SU-DHL-6 (cell line): ENCODE measurements around the gene BUD23.

Source experiments
- H2AFZ ChIP-seq: fragments of 200-600 bp; sonication (generic); 2 replicates; pipeline ENCODE4 v1.6.1; 2014; ENCODE audit warnings: low read depth, mild to moderate bottlenecking, moderate library complexity, mixed read lengths, antibody characterized with exemption, low read length; ENCODE audit not compliant: severe bottlenecking
- H3F3A ChIP-seq: fragments of 200-600 bp; shearing (Covaris generic); 2 replicates; pipeline ENCODE4 v1.6.0; 2016; ENCODE audit warnings: antibody characterized with exemption, mild to moderate bottlenecking; ENCODE audit not compliant: insufficient read depth
- H3K27ac ChIP-seq: fragments of 200-600 bp; sonication (generic); 2 replicates; pipeline ENCODE4 v1.5.1; 2016; ENCODE audit warnings: low read depth, mild to moderate bottlenecking, low read length, moderate library complexity, mixed read lengths
- H3K27me3 ChIP-seq: fragments of 200-600 bp; sonication (generic), shearing (Covaris generic); 2 replicates; pipeline ENCODE4 v1.6.0; 2014; ENCODE audit warnings: mild to moderate bottlenecking, low read length
- H3K36me3 ChIP-seq: fragments of 200-600 bp; sonication (generic); 2 replicates; pipeline ENCODE4 v1.6.1; 2014; ENCODE audit warnings: mild to moderate bottlenecking, low read length, mixed read lengths
- H3K4me2 ChIP-seq: fragments of 300-600, 200-600 bp; shearing (Covaris generic), sonication (generic); 2 replicates; pipeline ENCODE4 v1.6.0; 2014; ENCODE audit warnings: low read length, low read depth, mild to moderate bottlenecking; ENCODE audit not compliant: poor library complexity, severe bottlenecking
- H3K4me3 ChIP-seq: fragments of 200-600 bp; sonication (generic); 2 replicates; pipeline ENCODE4 v1.5.1; 2014; ENCODE audit warnings: antibody characterized with exemption, low read length, mild to moderate bottlenecking, mixed read lengths; ENCODE audit not compliant: insufficient read depth, poor library complexity, severe bottlenecking
- H3K79me2 ChIP-seq: fragments of 200-600 bp; sonication (generic); 2 replicates; pipeline ENCODE4 v1.6.1; 2014; ENCODE audit warnings: mild to moderate bottlenecking, low read length, moderate library complexity; ENCODE audit not compliant: insufficient read depth
- H3K9ac ChIP-seq: fragments of 200-600 bp; sonication (generic); 2 replicates; pipeline ENCODE4 v1.7.0; 2014; ENCODE audit warnings: mild to moderate bottlenecking, low read length
- H3K9me2 ChIP-seq: fragments of 200-600 bp; sonication (generic); replicated peaks from 2 replicates; pipeline ENCODE4 v1.6.1; 2014; ENCODE audit warnings: low read length; ENCODE audit not compliant: insufficient read depth
- H3K9me3 ChIP-seq: fragments of 200-600 bp; sonication (generic); 2 replicates; pipeline ENCODE4 v1.6.1; 2014; ENCODE audit warnings: low read length, mixed read lengths; ENCODE audit not compliant: insufficient read depth
- H4K20me1 ChIP-seq: fragments of 200-600 bp; sonication (generic); 2 replicates; pipeline ENCODE4 v1.6.1; 2014; ENCODE audit warnings: low read depth, mild to moderate bottlenecking, antibody characterized with exemption, low read length, moderate library complexity, mixed read lengths
- EZH2phosphoT487 ChIP-seq: fragments of 200-600 bp; sonication (generic), shearing (Covaris generic); conservative IDR thresholded peaks from 2 replicates; pipeline ENCODE4 v1.6.1; 2018; ENCODE audit warnings: mild to moderate bottlenecking, antibody characterized with exemption, low read length, moderate library complexity, mixed read lengths
- TF ChIP-seq, protein P1 (sequence below): fragments of 200-600 bp; sonication (generic); IDR thresholded peaks from one replicate; pipeline ENCODE4 v1.5.1; 2017; ENCODE audit warnings: antibody characterized with exemption, mild to moderate bottlenecking, low read length, moderate library complexity; ENCODE audit not compliant: insufficient read depth, poor library complexity, severe bottlenecking

The BUD23 gene

DNA sequence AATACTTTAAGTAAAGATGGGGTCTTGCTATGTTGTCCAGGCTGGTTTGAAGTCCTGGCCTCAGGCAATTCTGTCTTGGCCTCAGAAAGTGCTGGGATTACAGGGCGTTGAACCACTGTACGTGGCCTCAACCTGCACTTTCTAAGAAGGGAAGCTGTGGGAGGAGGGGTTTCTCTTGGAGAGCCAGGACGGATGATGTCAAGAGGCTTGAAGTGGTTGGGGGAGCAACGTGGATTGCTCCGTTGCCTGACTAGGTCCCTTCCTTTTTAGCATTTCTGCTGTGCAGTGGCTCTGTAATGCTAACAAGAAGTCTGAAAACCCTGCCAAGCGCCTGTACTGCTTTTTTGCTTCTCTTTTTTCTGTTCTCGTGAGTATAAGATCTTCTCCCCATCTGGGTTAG, 7.2 kb downstream of the BUD23 start:
- Histone ChIP-seq H3K4me3 (no peak overlapping the region), H3F3A (no peaks in the 10 kb centered on the region), H3K9me2 (no peaks in the 10 kb centered on the region), H3K36me3 (no peaks in the 10 kb centered on the region), H3K27ac (no peak overlapping the region), H3K4me2 (no peak overlapping the region), H2AFZ (no peak overlapping the region), H3K9me3 (no peaks in the 10 kb centered on the region), H3K27me3 (no peaks in the 10 kb centered on the region), H3K79me2 (peaks cover 11% of the 10 kb centered on the region), H4K20me1 (no peaks in the 10 kb centered on the region), H3K9ac (no peak overlapping the region)
- no peak for TF ChIP-seq EZH2phosphoT487

DNA sequence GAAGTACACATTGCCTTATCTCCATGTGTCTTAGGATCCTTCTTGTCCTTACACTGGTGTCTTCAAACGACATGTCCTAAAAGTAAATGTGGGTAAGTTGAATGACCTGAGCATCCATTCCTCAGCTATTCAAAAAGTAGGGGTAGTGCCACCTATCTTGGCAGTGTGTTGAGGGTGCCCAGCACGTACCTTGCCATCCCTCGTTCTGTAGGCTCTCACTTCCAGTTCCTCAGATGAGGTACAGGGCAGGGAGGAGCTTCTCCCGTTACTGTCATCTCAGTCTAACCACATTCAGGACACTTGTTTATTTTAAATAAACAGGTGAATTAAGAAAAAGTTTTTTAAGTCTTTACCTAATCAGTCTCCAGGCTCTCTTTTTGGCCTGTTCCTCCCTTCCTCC, 13.0 kb downstream of the BUD23 start:
- no peaks in the 10 kb centered on the region for H3K27me3 ChIP-seq
- H3K4me3 ChIP-seq = no peak overlapping the region
- TF ChIP-seq, protein P1, sequence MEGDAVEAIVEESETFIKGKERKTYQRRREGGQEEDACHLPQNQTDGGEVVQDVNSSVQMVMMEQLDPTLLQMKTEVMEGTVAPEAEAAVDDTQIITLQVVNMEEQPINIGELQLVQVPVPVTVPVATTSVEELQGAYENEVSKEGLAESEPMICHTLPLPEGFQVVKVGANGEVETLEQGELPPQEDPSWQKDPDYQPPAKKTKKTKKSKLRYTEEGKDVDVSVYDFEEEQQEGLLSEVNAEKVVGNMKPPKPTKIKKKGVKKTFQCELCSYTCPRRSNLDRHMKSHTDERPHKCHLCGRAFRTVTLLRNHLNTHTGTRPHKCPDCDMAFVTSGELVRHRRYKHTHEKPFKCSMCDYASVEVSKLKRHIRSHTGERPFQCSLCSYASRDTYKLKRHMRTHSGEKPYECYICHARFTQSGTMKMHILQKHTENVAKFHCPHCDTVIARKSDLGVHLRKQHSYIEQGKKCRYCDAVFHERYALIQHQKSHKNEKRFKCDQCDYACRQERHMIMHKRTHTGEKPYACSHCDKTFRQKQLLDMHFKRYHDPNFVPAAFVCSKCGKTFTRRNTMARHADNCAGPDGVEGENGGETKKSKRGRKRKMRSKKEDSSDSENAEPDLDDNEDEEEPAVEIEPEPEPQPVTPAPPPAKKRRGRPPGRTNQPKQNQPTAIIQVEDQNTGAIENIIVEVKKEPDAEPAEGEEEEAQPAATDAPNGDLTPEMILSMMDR = no peak
- no peak for TF ChIP-seq EZH2phosphoT487
- H4K20me1 ChIP-seq = no peaks in the 10 kb centered on the region
- no peaks in the 10 kb centered on the region for H3K79me2 ChIP-seq
- H3K9ac ChIP-seq = no peak overlapping the region
- no peaks in the 10 kb centered on the region for H3F3A ChIP-seq
- no peaks in the 10 kb centered on the region for H3K36me3 ChIP-seq
- no peaks in the 10 kb centered on the region for H3K9me2 ChIP-seq
- no peaks in the 10 kb centered on the region for H3K9me3 ChIP-seq
- no peak overlapping the region for H3K4me2 ChIP-seq
- no peak overlapping the region for H2AFZ ChIP-seq
- H3K27ac ChIP-seq = no peak overlapping the region

DNA sequence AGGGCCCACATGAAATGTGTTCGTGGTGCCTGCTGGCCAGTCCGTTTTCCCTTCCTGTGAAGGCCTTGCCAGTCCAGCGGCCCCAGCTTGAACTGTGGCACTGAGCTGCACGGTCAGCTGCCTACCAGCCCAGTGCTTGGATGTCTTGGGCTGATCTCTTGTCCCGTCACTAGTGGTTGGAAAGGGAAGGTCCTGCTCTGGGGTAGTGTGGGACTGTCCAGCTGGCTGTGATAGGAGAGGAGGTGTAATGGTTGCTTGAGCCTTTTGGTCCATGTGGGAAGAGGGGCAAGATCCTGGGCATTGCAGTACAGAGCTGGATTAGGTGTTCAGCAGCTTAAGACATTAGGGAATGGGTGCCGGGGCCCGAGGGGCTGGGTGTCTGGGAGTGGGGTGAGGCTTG, 15.0 kb downstream of the BUD23 start:
- Histone ChIP-seq H4K20me1 (no peaks in the 10 kb centered on the region), H3K79me2 (no peaks in the 10 kb centered on the region), H3K36me3 (no peaks in the 10 kb centered on the region), H3K4me2 (no peak overlapping the region), H3K9ac (no peak overlapping the region), H2AFZ (no peak overlapping the region), H3K4me3 (no peak overlapping the region), H3K27ac (no peak overlapping the region), H3F3A (no peaks in the 10 kb centered on the region), H3K9me2 (no peaks in the 10 kb centered on the region), H3K9me3 (no peaks in the 10 kb centered on the region), H3K27me3 (no peaks in the 10 kb centered on the region)
- TF ChIP-seq, protein P1 = no peak
- TF ChIP-seq EZH2phosphoT487 = no peak

DNA sequence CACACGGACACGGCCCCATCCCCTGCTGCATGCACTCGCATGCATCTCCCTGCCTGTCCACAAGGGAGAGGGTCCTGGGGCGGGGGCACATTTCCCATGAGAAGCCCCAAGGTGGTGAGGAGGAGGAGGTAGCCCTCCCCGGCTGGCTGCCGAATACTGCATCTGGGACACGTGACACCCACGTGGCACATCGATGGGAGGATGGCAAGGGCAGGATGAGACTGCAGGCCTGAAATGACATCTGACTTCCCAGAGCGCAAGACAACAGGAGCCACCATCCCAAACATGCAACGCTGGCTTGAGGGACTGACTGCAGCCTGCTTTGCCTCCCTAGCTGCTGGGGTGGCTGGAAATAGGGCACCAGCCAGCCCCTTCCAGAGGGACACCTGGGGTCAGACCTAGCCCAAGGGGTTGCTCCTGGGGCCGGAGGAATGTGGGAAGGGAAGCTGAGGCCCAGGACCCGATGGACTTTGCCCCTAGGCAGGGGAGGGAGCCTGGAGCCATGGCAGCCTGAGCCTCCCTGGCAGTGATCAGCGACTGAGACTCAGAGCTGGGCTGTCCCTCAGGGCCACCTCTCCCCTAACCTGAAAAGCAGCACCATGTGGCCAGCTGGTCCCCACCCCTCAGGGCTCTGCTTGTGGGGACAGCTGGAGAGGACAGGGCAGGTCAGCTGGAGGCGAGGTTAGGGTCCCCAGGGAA, 16.1 kb downstream of the BUD23 start:
- Histone ChIP-seq H3K36me3 (no peaks in the 10 kb centered on the region), H3K27ac (no peak overlapping the region), H3K4me2 (no peak overlapping the region), H3F3A (no peaks in the 10 kb centered on the region), H3K9me3 (no peaks in the 10 kb centered on the region), H3K9me2 (no peaks in the 10 kb centered on the region), H4K20me1 (no peaks in the 10 kb centered on the region), H2AFZ (no peak overlapping the region), H3K27me3 (no peaks in the 10 kb centered on the region), H3K4me3 (no peak overlapping the region), H3K79me2 (no peaks in the 10 kb centered on the region), H3K9ac (no peak overlapping the region)
- TF ChIP-seq EZH2phosphoT487 = no peak
- TF ChIP-seq, protein P1 = no peak
